ENCODE results near the gene C17orf50. TPM values are rescaled to one million over a fixed set of nuclear protein-coding genes. Genes with fewer than 3 reads are reported as not detected.

C17orf50 gene
- total RNA-seq, 2 experiments from 2014 or later = not detected

DNA sequence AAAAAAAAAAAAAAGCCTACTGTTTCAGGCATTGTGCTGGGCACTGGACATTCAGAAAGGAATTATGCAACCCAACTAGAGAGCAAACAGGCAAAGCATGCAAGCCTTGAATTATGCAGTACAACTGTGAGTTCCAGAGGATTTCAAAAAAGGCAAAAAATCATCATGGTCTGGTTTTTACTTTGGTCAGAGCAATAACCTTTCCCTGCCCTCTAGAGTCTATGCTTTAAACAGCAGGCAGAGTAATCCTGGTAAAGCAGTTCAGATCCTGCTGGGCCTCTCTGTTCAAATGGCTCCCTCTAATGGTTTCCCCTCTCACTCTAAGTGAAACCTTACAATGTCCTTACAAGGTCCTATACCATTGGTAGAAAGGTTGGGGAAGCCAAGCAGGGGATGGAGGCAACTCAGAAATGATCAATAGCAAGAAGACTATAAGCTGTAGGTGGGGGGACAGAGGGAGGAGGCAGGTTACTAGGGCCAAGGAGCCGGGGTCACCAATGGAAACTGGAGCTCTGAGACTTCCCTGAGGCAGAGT, 44.0 kb downstream of the C17orf50 start:
- ATAC-seq (peak; percentile 48), DNase-seq (peak; percentile 72)
- H3K9me3 Mint-ChIP-seq (ENCODE audit: low read depth) = no peaks in the 10 kb centered on the region
- H3K36me3 Mint-ChIP-seq = no peaks in the 10 kb centered on the region
- H3K4me1 Mint-ChIP-seq = peaks cover 44% of the 10 kb centered on the region
- peaks cover 6% of the 10 kb centered on the region for H3K27me3 Mint-ChIP-seq
- peak overlapping the region; percentile 60 for H3K27ac Mint-ChIP-seq
- CTCF ChIA-PET = interaction anchor here (0.6 to 11.7 kb wide), 19 partner anchors 9 to 556 kb away, joined by 3 to 368 read pairs (median 3); partner anchors contain the start of genes C17orf50, GAS2L2 and MMP28
- H3K4me3 Mint-ChIP-seq = no peak overlapping the region

DNA sequence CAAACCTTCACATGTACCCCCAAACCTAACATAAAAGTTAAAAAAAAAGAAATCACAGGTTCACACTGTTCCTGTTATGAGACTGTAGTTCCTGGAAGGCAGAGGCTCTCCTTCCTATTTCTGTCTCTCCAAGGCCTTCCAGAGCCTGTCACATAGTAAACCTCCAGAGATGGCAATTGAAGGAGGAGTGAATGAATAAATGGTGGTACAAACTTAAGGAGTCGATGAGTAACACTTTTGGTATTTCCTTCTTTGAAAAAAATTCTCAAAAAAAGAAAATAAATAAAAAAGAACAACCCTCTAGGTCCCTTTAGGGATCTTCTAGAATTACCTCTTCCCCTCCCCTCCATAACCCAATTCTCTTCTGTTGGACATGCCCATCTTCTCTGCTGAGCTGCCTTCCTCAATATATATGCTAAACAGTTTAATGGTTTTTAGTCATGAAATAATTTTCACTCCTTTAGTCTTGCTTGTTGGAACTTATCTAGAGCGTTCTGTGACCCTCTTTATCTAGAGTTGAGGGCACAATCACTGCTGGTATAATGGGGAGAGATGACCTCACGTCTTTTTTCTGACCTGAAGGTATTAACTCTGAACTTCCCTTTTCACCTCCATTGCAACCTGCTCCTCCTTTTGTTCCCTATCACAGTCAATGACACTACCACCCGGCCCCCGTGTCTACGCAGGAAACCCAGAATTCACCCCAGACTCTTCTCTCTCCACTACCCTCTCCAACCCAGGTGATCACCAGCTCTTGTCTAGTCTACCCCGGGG, 46.9 kb downstream of the C17orf50 start:
- H3K27ac Mint-ChIP-seq = peak overlapping the region; percentile 93
- H3K4me1 Mint-ChIP-seq = peaks cover 49% of the 10 kb centered on the region
- no peak for DNase-seq
- H3K27me3 Mint-ChIP-seq = no peaks in the 10 kb centered on the region
- ATAC-seq = no peak
- CTCF ChIA-PET = interaction anchor here (0.8 to 11.7 kb wide), 8 partner anchors 12 to 195 kb away, joined by 3 to 368 read pairs (median 5); partner anchors contain the start of genes C17orf50, CCL5 and MMP28
- no peaks in the 10 kb centered on the region for H3K9me3 Mint-ChIP-seq (ENCODE audit: low read depth)
- H3K4me3 Mint-ChIP-seq = peak overlapping the region; percentile 92
- peaks cover 12% of the 10 kb centered on the region for H3K36me3 Mint-ChIP-seq

DNA sequence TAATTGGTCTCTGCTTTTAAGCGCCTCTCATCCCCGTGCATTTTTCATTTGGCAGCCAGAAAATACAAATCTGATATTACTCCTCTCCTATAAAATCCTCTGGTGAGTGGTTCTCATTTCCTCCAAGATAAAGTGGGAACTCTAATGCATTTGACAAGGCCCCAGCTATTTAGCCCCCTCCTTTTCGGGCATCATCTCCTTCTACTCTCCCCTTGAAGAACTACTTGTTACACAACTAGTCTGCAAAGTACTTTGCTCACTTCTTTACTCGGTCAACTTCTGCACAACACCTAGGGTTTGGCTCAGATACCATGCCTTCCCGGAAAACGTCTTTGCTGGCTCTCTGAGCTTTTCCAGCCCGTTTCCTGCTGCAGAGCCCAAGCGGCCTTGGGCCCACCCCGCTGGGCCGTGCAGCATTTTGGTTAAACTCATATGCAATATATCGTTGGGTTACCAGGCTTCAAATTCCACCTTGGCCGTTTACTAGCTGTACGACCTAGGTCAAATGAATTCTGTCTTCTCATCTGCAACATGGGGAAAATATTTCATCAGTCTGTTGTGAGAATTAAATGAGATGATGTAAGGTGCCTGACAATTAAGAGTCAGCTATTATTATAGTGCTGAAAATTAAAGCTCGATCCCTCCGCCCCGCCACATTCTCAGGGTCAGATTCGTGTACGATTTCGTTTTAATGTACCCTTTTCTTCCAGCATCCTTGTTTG, 47.7 kb downstream of the C17orf50 start:
- no peaks in the 10 kb centered on the region for H3K27me3 Mint-ChIP-seq
- peak overlapping the region; percentile 93 for H3K27ac Mint-ChIP-seq
- H3K4me3 Mint-ChIP-seq = peak overlapping the region; percentile 92
- no peak for DNase-seq
- peaks cover 16% of the 10 kb centered on the region for H3K36me3 Mint-ChIP-seq
- ATAC-seq = no peak
- CTCF ChIA-PET = interaction anchor here (0.8 to 11.7 kb wide), 19 partner anchors 8 to 275 kb away, joined by 3 to 368 read pairs (median 4); partner anchors contain the start of genes C17orf50, CCL5 and MMP28
- peaks cover 55% of the 10 kb centered on the region for H3K4me1 Mint-ChIP-seq
- H3K9me3 Mint-ChIP-seq (ENCODE audit: low read depth) = no peaks in the 10 kb centered on the region

GRCh38 chr17:35808962-35809854, 48.5 kb downstream of the C17orf50 start, which contains the start of gene TAF15:
Gene TAF15, plus strand, starts transcription at chr17:35809484. Its CDS starts 86 bp downstream, at chr17:35809570.
- H3K9me3 Mint-ChIP-seq (ENCODE audit: low read depth) = no peaks in the 10 kb centered on the region
- peaks cover 23% of the 10 kb centered on the region for H3K36me3 Mint-ChIP-seq
- H3K4me3 Mint-ChIP-seq = peak within 1 kb of the TSS; percentile 92
- H3K4me1 Mint-ChIP-seq = peaks cover 62% of the 10 kb centered on the region
- CTCF ChIA-PET = interaction anchor here (0.8 to 11.7 kb wide), 19 partner anchors 9 to 275 kb away, joined by 3 to 368 read pairs (median 4); partner anchors contain the start of genes C17orf50, CCL5 and MMP28
- no peaks in the 10 kb centered on the region for H3K27me3 Mint-ChIP-seq
- ATAC-seq (peak; percentile 92), DNase-seq (peak; percentile 98)
- H3K27ac Mint-ChIP-seq = peak within 1 kb of the TSS; percentile 93

GRCh38 chr17:35809855-35810461, 49.3 kb downstream of the C17orf50 start:
- peak; percentile 3 for ATAC-seq
- DNase-seq = no peak
- peaks cover 61% of the 10 kb centered on the region for H3K4me1 Mint-ChIP-seq

GRCh38 chr17:35811759-35812158, 51.1 kb downstream of the C17orf50 start:
- Mint-ChIP-seq H3K9me3 (ENCODE audit: low read depth) (no peaks in the 10 kb centered on the region), H3K27ac (peak overlapping the region; percentile 8), H3K27me3 (no peaks in the 10 kb centered on the region), H3K36me3 (peaks cover 37% of the 10 kb centered on the region), H3K4me1 (peaks cover 69% of the 10 kb centered on the region), H3K4me3 (peak overlapping the region; percentile 12)
- ATAC-seq = no peak
- no peak for DNase-seq
- CTCF ChIA-PET = interaction anchor here (0.7 to 11.7 kb wide), 2 partner anchors 47 to 65 kb away, joined by 3 to 368 read pairs; partner anchors contain the start of gene C17orf50

More at GRCh38 chr17:35809855-35810461, 49.3 kb downstream of the C17orf50 start:
- no peaks in the 10 kb centered on the region for H3K9me3 Mint-ChIP-seq (ENCODE audit: low read depth)
- no peaks in the 10 kb centered on the region for H3K27me3 Mint-ChIP-seq
- peak overlapping the region; percentile 93 for H3K27ac Mint-ChIP-seq
- CTCF ChIA-PET = interaction anchor here (0.9 to 11.7 kb wide), 8 partner anchors 9 to 62 kb away, joined by 3 to 368 read pairs (median 8); partner anchors contain the start of genes C17orf50 and MMP28
- peaks cover 23% of the 10 kb centered on the region for H3K36me3 Mint-ChIP-seq
- H3K4me3 Mint-ChIP-seq = peak overlapping the region; percentile 92

GRCh38 chr17:35812456-35812855, 51.8 kb downstream of the C17orf50 start:
- ATAC-seq (no peak), DNase-seq (no peak)
- Mint-ChIP-seq H3K27me3 (no peaks in the 10 kb centered on the region), H3K9me3 (ENCODE audit: low read depth) (no peaks in the 10 kb centered on the region), H3K27ac (no peak overlapping the region), H3K4me3 (no peak overlapping the region), H3K4me1 (peaks cover 64% of the 10 kb centered on the region), H3K36me3 (peaks cover 39% of the 10 kb centered on the region)
- CTCF ChIA-PET = interaction anchor here (0.7 to 11.7 kb wide), 5 partner anchors 40 to 198 kb away, joined by 3 to 368 read pairs (median 4); partner anchors contain the start of gene C17orf50

Other genes with a start within 250 kb of the C17orf50 start
- gene SLFN12L, start 223.2 kb upstream of the C17orf50 start, total RNA-seq = 100 to 1,000 TPM in 1 of 2 experiments, 10 to 100 TPM in 1; 95.4 to 197 TPM
- under 1 TPM in 1 of 2 experiments, not detected in 1; 0.07 TPM for gene SLFN14, start 200.1 kb upstream of the C17orf50 start, total RNA-seq
- 1 to 10 TPM; 3.9 to 4.6 TPM for gene PEX12, start 182.3 kb upstream of the C17orf50 start, total RNA-seq
- 100 to 1,000 TPM; 166 to 184 TPM for gene AP2B1, start 173.6 kb upstream of the C17orf50 start, total RNA-seq
- under 1 TPM in 1 of 2 experiments, not detected in 1; 0.37 TPM for gene RASL10B, start 29.2 kb upstream of the C17orf50 start, total RNA-seq
- gene GAS2L2, start 7.6 kb upstream of the C17orf50 start, total RNA-seq = not detected
- not detected for gene MMP28, start 34.8 kb downstream of the C17orf50 start, total RNA-seq
- 100 to 1,000 TPM; 333 to 366 TPM for gene TAF15, start 48.6 kb downstream of the C17orf50 start, total RNA-seq
- gene HEATR9, start 108.0 kb downstream of the C17orf50 start, total RNA-seq = 1 to 10 TPM; 6.4 to 6.7 TPM
- gene CCL5, start 119.5 kb downstream of the C17orf50 start, total RNA-seq = 1,000 to 10,000 TPM in 1 of 2 experiments, 100 to 1,000 TPM in 1; 973 to 1,249 TPM
- gene RDM1, start 169.9 kb downstream of the C17orf50 start, total RNA-seq = 10 to 100 TPM; 13.5 to 18.5 TPM
- not detected for gene LYZL6, start 182.8 kb downstream of the C17orf50 start, total RNA-seq
- gene CCL16, start 220.6 kb downstream of the C17orf50 start, total RNA-seq = not detected
- gene CCL14, start 225.8 kb downstream of the C17orf50 start, total RNA-seq = not detected
- not detected for gene CCL15, start 240.7 kb downstream of the C17orf50 start, total RNA-seq